NCI-H128 (cell line): ENCODE data around the gene PRR33.
"Not testable (repeated sequence)": the region's sequence is repeated elsewhere in the genome, so short reads cannot be mapped to it uniquely, and the experiment has no call there.

Experiments used
- DNase-seq: peaks from one replicate; lab custom pipeline; 2025; ENCODE audit not compliant: unreplicated experiment; lab: John Stamatoyannopoulos, UW

PRR33 gene

GRCh38 chr11:1877211-1878136 is 14.2 kb downstream of the PRR33 start:
- DNase-seq: no peak

- DNase-seq: no peak
These were observed 15.2 kb downstream of the PRR33 start for GRCh38 chr11:1876361-1877063.

GRCh38 chr11:1875851-1876301 is 15.8 kb downstream of the PRR33 start:
- not testable (repeated sequence) for DNase-seq

GRCh38 chr11:1875093-1875850 is 16.4 kb downstream of the PRR33 start:
- no peak for DNase-seq

- not testable (repeated sequence) for DNase-seq
These were observed 17.1 kb downstream of the PRR33 start for GRCh38 chr11:1874441-1875092.

GRCh38 chr11:1873813-1874150 is 17.9 kb downstream of the PRR33 start:
- DNase-seq: not testable (repeated sequence)

GRCh38 chr11:1873048-1873812 is 18.5 kb downstream of the PRR33 start:
- DNase-seq: no peak

GRCh38 chr11:1872267-1872985 is 19.3 kb downstream of the PRR33 start:
- DNase-seq: no peak

GRCh38 chr11:1871531-1871930 is 20.2 kb downstream of the PRR33 start:
- no peak for DNase-seq

- DNase-seq: no peak
These were observed 20.8 kb downstream of the PRR33 start for GRCh38 chr11:1870721-1871466.

- no peak for DNase-seq
These were observed 21.4 kb downstream of the PRR33 start for GRCh38 chr11:1870326-1870696.

GRCh38 chr11:1869427-1870325 is 22.0 kb downstream of the PRR33 start:
- DNase-seq: no peak

GRCh38 chr11:1868636-1869291 is 22.9 kb downstream of the PRR33 start:
- no peak for DNase-seq

GRCh38 chr11:1868056-1868635 is 23.5 kb downstream of the PRR33 start:
- DNase-seq: no peak

- no peak for DNase-seq
These were observed 24.3 kb downstream of the PRR33 start for GRCh38 chr11:1867381-1867780.

- no peak for DNase-seq
These were observed 24.9 kb downstream of the PRR33 start for GRCh38 chr11:1866776-1867175.

- no peak for DNase-seq
These were observed 25.5 kb downstream of the PRR33 start for GRCh38 chr11:1866226-1866625.
